Thyroid gland (tissue), 4 donors: ENCODE measurements around the gene SPON1. TPM values are rescaled to one million over a fixed set of nuclear protein-coding genes. Genes with fewer than 3 reads are reported as not detected.

Source experiments
- DNase-seq, 2 donors: peaks; one replicate each; pipeline ENCODE4 v3.0.0-alpha.2; 2019
- H3K27ac ChIP-seq, 3 donors: fragments of 200-600 bp; sonication (generic); 1 replicate in 2 of 3; 2 replicates in 1 of 3; pipeline ENCODE4 v1.5.1; 2016 to 2019; ENCODE audit warnings: mild to moderate bottlenecking in 1 of 3, moderate library complexity in 1 of 3
- H3K27me3 ChIP-seq: fragments of 200-600 bp; sonication (generic); one replicate; pipeline ENCODE4 v1.5.1; 2019
- H3K36me3 ChIP-seq, 2 donors: fragments of 200-600 bp; sonication (generic); one replicate each; pipeline ENCODE4 v1.5.1; 2016 to 2019
- H3K4me1 ChIP-seq, 2 donors: fragments of 200-600 bp; sonication (generic); one replicate each; pipeline ENCODE4 v1.5.1; 2017 to 2019
- H3K4me3 ChIP-seq, 3 donors: fragments of 200-600 bp; sonication (generic); replicated peaks in 1 of 3; 1 replicate in 2 of 3; 2 replicates in 1 of 3; pipeline ENCODE4 v1.5.1; 2016; ENCODE audit warnings: mild to moderate bottlenecking in 1 of 3
- H3K9me3 ChIP-seq: fragments of 200-600 bp; sonication (generic); one replicate; pipeline ENCODE4 v1.5.1; 2017
- POLR2A ChIP-seq, 2 donors: fragments of 450-650 bp; IDR thresholded peaks; one replicate each; pipeline ENCODE4 v1.6.1; 2017; ENCODE audit warnings: antibody characterized with exemption in 2 of 2, mild to moderate bottlenecking in 2 of 2, moderate library complexity in 1 of 2
- WGBS, 2 donors: methylation state at CpG; one replicate each; pipeline ENCODE4 v1.1.5; 2017; 5-methylcytosine and 5-hydroxymethylcytosine counted together
- intact Hi-C: fragments of 100-400 bp; cut with DNase I; formaldehyde crosslinking; loops from one replicate; pipeline ENCODE4 v1.15.1; 2023
- total RNA-seq, 4 donors: library from RNA; depleted of rRNA; stranded (reverse); fragments of >200 nt; gene quantifications; one replicate each; pipeline ENCODE4 v1.2.3, GENCODE V29; 2016
- TF ChIP-seq, protein P1 (sequence below), 6 experiments: fragments of 200-600 bp in 3 of 6; fragments of 450-650 bp in 3 of 6; sonication (generic) in 3 of 6; IDR thresholded peaks; one replicate each; pipeline ENCODE4 v1.5.1; 2016 to 2019; ENCODE audit warnings: antibody characterized with exemption in 6 of 6, mild to moderate bottlenecking in 2 of 6, inconsistent platforms in 1 of 6, moderate library complexity in 1 of 6

SPON1 gene
- total RNA-seq, 4 donors from 2014 or later = 7.3 to 14.9 (median 10.9) TPM

- H3K9me3 ChIP-seq = no peaks in the 10 kb centered on the region
- no peak for DNase-seq
- no peaks in the 10 kb centered on the region for H3K36me3 ChIP-seq
- WGBS, 2 donors = 60 to 63% methylated on average over 2 of the region's 2 CpGs
- intact Hi-C loops = no loop called here
- H3K27ac ChIP-seq = no peak overlapping the region
- TF ChIP-seq, protein P1, sequence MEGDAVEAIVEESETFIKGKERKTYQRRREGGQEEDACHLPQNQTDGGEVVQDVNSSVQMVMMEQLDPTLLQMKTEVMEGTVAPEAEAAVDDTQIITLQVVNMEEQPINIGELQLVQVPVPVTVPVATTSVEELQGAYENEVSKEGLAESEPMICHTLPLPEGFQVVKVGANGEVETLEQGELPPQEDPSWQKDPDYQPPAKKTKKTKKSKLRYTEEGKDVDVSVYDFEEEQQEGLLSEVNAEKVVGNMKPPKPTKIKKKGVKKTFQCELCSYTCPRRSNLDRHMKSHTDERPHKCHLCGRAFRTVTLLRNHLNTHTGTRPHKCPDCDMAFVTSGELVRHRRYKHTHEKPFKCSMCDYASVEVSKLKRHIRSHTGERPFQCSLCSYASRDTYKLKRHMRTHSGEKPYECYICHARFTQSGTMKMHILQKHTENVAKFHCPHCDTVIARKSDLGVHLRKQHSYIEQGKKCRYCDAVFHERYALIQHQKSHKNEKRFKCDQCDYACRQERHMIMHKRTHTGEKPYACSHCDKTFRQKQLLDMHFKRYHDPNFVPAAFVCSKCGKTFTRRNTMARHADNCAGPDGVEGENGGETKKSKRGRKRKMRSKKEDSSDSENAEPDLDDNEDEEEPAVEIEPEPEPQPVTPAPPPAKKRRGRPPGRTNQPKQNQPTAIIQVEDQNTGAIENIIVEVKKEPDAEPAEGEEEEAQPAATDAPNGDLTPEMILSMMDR (IDR thresholded peaks at IDR 0.05) = no peak
- no peak for TF ChIP-seq POLR2A (IDR thresholded peaks at IDR 0.05)
- no peaks in the 10 kb centered on the region for H3K27me3 ChIP-seq
- no peak overlapping the region for H3K4me3 ChIP-seq
- H3K4me1 ChIP-seq = no peaks in the 10 kb centered on the region
These were observed 261.9 kb downstream of the SPON1 start for GRCh38 chr11:14224395-14224794.

GRCh38 chr11:14225666-14226065 lies 263.1 kb downstream of the SPON1 start:
- no peak overlapping the region for H3K27ac ChIP-seq
- no peak overlapping the region for H3K4me3 ChIP-seq
- 94 to 95% methylated on average over 4 of the region's 4 CpGs for WGBS, 2 donors
- TF ChIP-seq POLR2A (IDR thresholded peaks at IDR 0.05) = no peak
- TF ChIP-seq, protein P1 (IDR thresholded peaks at IDR 0.05) = no peak
- no peaks in the 10 kb centered on the region for H3K9me3 ChIP-seq
- DNase-seq = no peak
- H3K36me3 ChIP-seq = no peaks in the 10 kb centered on the region
- H3K4me1 ChIP-seq = no peaks in the 10 kb centered on the region
- intact Hi-C loops = no loop called here
- no peaks in the 10 kb centered on the region for H3K27me3 ChIP-seq

DNA sequence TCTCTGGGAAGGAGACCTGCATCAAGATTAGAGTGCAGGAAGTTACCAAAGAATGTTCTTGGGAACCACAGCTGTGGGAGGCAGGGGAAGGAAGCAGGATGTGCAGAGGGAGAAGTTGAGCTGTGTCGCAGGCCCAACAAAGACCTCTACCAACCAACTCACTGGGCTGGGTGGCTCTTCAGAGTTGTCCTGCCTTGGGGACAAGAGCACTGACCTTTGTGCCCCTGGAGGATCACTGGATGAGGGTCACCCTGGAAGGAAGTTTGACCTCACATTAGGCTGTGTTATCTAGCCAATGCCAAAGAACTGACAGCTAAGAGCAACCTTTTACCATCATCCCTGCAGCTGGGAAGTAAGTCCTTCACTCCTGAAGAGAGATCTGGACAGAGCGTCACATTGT lies 265.8 kb downstream of the SPON1 start:
- intact Hi-C loops = no loop called here
- H3K27ac ChIP-seq = no peak overlapping the region

DNA sequence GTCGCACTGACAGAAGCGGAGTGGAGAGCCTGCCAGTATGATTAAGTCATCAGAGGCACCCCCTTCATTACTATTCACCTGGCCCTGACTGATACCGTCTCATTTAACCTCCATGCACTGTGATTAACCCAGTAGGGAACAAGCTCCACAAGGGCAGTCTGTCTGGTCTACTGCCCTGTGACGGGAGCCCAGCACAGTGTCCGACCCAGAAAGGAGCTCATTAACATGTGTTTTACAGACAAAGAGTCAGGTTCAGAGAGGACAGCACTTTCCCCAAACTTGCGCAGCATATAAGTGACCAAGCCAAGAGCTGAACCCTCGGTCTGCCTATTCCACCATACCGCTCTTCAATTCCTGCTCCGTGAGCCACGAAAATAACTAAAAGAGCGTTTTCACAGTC lies 266.9 kb downstream of the SPON1 start:
- no peaks in the 10 kb centered on the region for H3K4me1 ChIP-seq
- H3K9me3 ChIP-seq = no peaks in the 10 kb centered on the region
- H3K36me3 ChIP-seq = no peaks in the 10 kb centered on the region
- no peaks in the 10 kb centered on the region for H3K27me3 ChIP-seq
- 57 to 69% methylated on average over 11 of the region's 11 CpGs for WGBS, 2 donors
- DNase-seq = no peak
- intact Hi-C loops = no loop called here
- H3K4me3 ChIP-seq = no peak overlapping the region
- H3K27ac ChIP-seq = no peak overlapping the region
- TF ChIP-seq POLR2A (IDR thresholded peaks at IDR 0.05) = no peak
- TF ChIP-seq, protein P1 (IDR thresholded peaks at IDR 0.05) = no peak

More for the DNA sequence above, 265.8 kb downstream of the SPON1 start:
- no peak for DNase-seq
- no peaks in the 10 kb centered on the region for H3K9me3 ChIP-seq
- no peaks in the 10 kb centered on the region for H3K4me1 ChIP-seq
- TF ChIP-seq, protein P1 (IDR thresholded peaks at IDR 0.05) = no peak
- no peak for TF ChIP-seq POLR2A (IDR thresholded peaks at IDR 0.05)
- H3K4me3 ChIP-seq = no peak overlapping the region
- no peaks in the 10 kb centered on the region for H3K36me3 ChIP-seq
- no peaks in the 10 kb centered on the region for H3K27me3 ChIP-seq
- WGBS, 2 donors = 91% methylated on average over 2 of the region's 2 CpGs

- DNase-seq = no peak
- Histone ChIP-seq H3K4me1 (no peaks in the 10 kb centered on the region), H3K4me3 (no peak overlapping the region), H3K27ac (no peak overlapping the region), H3K36me3 (no peaks in the 10 kb centered on the region), H3K9me3 (no peaks in the 10 kb centered on the region), H3K27me3 (no peaks in the 10 kb centered on the region)
- no peak for TF ChIP-seq POLR2A (IDR thresholded peaks at IDR 0.05)
- TF ChIP-seq, protein P1 (IDR thresholded peaks at IDR 0.05) = no peak
- WGBS, 2 donors = 62 to 71% methylated on average over 6 of the region's 6 CpGs
- intact Hi-C loops = no loop called here
These were observed 267.9 kb downstream of the SPON1 start for GRCh38 chr11:14230407-14230806.
